ENCODE measurements around the gene ZNF776. TPM values are rescaled to one million over a fixed set of nuclear protein-coding genes. Genes with fewer than 3 reads are reported as not detected.
"Not testable (repeated sequence)": the region's sequence is repeated elsewhere in the genome, so short reads cannot be mapped to it uniquely, and the experiment has no call there.

ZNF776 gene
- total RNA-seq, 6 experiments from 2014 or later = 5.4 to 9.3 (median 7.0) TPM

DNA sequence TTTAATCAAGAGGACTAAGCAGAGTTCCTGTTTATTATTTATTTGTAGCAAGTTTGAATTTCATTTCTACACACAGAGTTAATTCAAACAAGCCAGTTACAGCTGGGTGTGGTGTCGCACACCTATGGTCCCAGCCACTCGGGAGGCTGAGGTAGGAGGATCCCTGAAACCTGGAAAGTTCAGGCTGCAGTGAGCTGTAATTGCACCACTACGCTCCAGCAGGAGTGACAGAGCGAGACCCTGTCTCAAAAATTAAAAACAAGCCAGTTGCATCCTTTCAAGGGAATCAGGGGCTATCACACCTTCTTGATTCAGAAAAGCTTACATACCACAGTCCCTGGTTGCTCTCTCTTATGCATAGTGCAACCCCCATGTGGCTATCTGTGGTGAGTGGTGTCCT is 42.7 kb downstream of the ZNF776 start:
- DNase-seq = no peak
- Mint-ChIP-seq H3K36me3 (ENCODE audit: low read depth) (peaks cover 72% of the 10 kb centered on the region), H3K9me3 (peaks cover 33% of the 10 kb centered on the region), H3K4me3 (no peak overlapping the region), H3K27ac (no peak overlapping the region), H3K27me3 (ENCODE audit: insufficient read depth) (no peaks in the 10 kb centered on the region), H3K4me1 (ENCODE audit: low read depth) (no peaks in the 10 kb centered on the region)
- TF ChIP-seq, protein P1, sequence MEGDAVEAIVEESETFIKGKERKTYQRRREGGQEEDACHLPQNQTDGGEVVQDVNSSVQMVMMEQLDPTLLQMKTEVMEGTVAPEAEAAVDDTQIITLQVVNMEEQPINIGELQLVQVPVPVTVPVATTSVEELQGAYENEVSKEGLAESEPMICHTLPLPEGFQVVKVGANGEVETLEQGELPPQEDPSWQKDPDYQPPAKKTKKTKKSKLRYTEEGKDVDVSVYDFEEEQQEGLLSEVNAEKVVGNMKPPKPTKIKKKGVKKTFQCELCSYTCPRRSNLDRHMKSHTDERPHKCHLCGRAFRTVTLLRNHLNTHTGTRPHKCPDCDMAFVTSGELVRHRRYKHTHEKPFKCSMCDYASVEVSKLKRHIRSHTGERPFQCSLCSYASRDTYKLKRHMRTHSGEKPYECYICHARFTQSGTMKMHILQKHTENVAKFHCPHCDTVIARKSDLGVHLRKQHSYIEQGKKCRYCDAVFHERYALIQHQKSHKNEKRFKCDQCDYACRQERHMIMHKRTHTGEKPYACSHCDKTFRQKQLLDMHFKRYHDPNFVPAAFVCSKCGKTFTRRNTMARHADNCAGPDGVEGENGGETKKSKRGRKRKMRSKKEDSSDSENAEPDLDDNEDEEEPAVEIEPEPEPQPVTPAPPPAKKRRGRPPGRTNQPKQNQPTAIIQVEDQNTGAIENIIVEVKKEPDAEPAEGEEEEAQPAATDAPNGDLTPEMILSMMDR (IDR thresholded peaks at IDR 0.05) = no peak

DNA sequence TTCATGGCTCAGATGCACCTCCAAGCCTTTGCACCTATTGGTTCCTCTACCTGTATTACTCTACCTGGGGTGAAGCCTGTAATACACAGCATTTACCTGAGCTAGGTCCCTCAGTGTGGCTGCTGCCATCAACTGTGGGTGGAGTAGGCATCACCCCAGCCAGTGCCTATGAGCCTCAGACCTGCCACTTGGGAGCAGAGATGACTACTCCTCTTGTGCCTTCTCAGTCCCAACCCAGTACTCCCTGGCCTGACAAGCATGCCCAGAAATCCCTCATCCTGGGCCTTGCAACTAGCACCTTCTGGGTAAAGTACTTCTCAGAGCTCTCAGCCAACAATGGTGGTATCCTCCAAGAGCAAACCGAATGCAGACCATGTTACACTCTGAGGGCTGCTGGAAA is 50.0 kb downstream of the ZNF776 start:
- not testable (repeated sequence) for DNase-seq; H3K27me3 Mint-ChIP-seq (ENCODE audit: insufficient read depth); H3K27ac Mint-ChIP-seq; H3K4me1 Mint-ChIP-seq (ENCODE audit: low read depth); H3K4me3 Mint-ChIP-seq; H3K9me3 Mint-ChIP-seq
- H3K36me3 Mint-ChIP-seq (ENCODE audit: low read depth) = peaks cover 35% of the 10 kb centered on the region

DNA sequence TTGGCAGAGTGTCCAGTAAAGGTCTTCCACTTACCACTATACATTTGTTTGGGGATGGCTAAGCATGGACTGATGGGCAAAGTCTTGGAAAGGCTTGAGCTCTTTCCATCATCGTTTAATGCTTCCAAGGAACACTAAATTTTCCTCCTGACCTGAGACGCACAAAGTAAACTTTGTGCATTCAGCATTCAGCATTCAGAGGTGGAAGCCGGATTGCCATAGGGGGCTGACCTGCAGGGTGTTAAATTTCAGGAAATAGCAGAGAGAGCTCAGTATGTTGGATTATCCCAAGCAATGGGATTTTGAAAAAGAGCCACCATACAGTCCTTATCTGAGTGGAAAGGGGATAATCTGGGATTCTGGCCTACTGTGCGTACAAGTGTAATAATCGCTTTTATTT is 54.1 kb downstream of the ZNF776 start:
- peak overlapping the region; percentile 29; the same call in 1 of the 2 replicates for H3K27ac Mint-ChIP-seq
- TF ChIP-seq, protein P1 (IDR thresholded peaks at IDR 0.05) = no peak

DNA sequence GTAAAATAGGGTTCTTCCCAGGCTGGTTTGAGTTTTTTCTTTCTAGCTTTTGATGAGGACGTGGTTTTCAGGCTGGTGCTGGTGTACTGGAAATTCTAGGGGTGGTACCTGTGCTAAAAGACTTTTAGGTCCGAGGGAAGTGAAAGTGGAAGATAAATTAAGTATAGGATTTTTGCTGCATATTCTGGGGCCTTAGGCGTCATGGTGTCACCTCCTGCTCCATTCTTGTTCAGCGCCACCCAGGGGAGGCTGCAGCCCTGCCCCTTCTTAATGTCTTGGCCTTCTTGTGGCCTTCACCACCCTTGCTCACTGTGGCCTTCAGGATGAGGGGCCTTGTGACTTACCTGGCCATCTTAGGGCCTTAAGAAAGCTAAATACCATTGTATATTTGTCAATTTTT is 55.7 kb downstream of the ZNF776 start:
- peak overlapping the region; percentile 65 for H3K27ac Mint-ChIP-seq
- TF ChIP-seq, protein P1 (IDR thresholded peaks at IDR 0.05) = no peak
- H3K4me1 Mint-ChIP-seq (ENCODE audit: low read depth) = peaks cover 39% of the 10 kb centered on the region
- peak overlapping the region; percentile 34; the same call in 1 of the 2 replicates for H3K4me3 Mint-ChIP-seq
- no peaks in the 10 kb centered on the region for H3K9me3 Mint-ChIP-seq
- DNase-seq = no peak
- H3K27me3 Mint-ChIP-seq (ENCODE audit: insufficient read depth) = no peaks in the 10 kb centered on the region; the same call in 1 of the 2 replicates
- H3K36me3 Mint-ChIP-seq (ENCODE audit: low read depth) = peaks cover 13% of the 10 kb centered on the region

More for the DNA sequence above, 54.1 kb downstream of the ZNF776 start:
- DNase-seq = no peak
- no peak overlapping the region; the same call in 1 of the 2 replicates for H3K4me3 Mint-ChIP-seq
- H3K9me3 Mint-ChIP-seq = no peaks in the 10 kb centered on the region
- peaks cover 12% of the 10 kb centered on the region for H3K36me3 Mint-ChIP-seq (ENCODE audit: low read depth)
- H3K4me1 Mint-ChIP-seq (ENCODE audit: low read depth) = peaks cover 39% of the 10 kb centered on the region
- H3K27me3 Mint-ChIP-seq (ENCODE audit: insufficient read depth) = no peaks in the 10 kb centered on the region; the same call in 1 of the 2 replicates

DNA sequence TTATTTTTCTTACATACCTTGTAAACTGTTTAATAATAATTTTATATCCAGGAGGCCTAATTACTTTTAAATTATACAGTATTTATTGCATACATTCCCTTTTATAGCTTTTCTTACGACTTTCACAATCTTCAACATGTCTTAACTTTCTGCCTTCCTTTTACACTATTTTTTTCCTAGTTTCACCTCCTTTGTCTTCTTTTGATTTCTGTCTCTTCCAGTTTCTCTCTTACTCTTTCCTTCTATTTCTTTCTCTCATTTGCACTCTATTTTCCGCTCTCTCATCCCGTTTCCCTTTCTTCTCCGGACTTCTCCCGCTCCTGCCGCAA is 56.6 kb downstream of the ZNF776 start:
- Mint-ChIP-seq H3K36me3 (ENCODE audit: low read depth) (peaks cover 20% of the 10 kb centered on the region), H3K27me3 (ENCODE audit: insufficient read depth) (no peaks in the 10 kb centered on the region; the same call in 1 of the 2 replicates), H3K4me3 (peak overlapping the region; percentile 94), H3K4me1 (ENCODE audit: low read depth) (peaks cover 39% of the 10 kb centered on the region), H3K9me3 (no peaks in the 10 kb centered on the region), H3K27ac (peak overlapping the region; percentile 92)
- TF ChIP-seq, protein P1 (IDR thresholded peaks at IDR 0.05) = no peak
- DNase-seq = no peak

DNA sequence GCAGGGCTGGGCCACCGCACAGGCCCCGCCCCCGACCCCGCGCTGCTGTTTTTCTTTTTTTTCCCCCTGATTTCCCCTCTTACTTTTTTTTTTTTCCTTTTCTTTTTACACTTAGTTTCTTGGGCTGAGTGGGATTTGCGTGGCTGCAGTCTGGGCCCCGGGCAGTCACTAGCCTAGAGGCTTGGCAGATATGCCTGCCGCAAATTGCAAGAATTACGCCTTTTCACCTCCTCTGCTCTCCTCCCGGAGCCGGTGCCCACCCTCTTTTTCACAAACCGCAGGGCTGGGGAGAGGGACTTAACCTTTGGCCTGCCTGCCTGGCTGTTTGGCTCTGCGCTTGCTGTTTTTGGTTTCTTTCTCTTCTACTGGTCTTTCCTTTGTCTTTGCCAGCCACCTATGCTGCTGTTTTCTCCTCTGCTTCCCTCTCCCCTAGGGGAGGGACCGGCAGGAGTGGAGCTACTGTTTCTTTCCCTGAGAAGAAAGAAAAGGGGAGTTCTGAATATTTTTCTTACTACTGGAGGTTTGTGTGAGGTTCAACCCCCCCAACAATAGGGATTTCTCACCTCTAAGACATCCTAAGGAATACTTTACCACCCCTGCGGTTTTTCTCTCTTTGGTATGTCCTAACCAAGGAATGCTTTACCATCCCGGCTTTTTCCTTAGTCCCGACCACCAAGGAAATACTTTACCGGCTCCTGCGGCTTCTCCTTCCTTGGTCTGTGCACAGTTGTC is 57.1 kb downstream of the ZNF776 start:
- Mint-ChIP-seq H3K4me1 (ENCODE audit: low read depth) (peaks cover 39% of the 10 kb centered on the region), H3K27me3 (ENCODE audit: insufficient read depth) (no peaks in the 10 kb centered on the region; the same call in 1 of the 2 replicates), H3K4me3 (peak overlapping the region; percentile 94), H3K27ac (peak overlapping the region; percentile 92), H3K36me3 (ENCODE audit: low read depth) (peaks cover 20% of the 10 kb centered on the region), H3K9me3 (no peaks in the 10 kb centered on the region)
- TF ChIP-seq, protein P1 (IDR thresholded peaks at IDR 0.05) = no peak
- peak; percentile 86 for DNase-seq
